IMR-90 (cell line): ENCODE data around the gene LIN9. TPM values are rescaled to one million over a fixed set of nuclear protein-coding genes. Genes with fewer than 3 reads are reported as not detected.

ENCODE experiments used
- ATAC-seq: fragments of 200-7000 bp; cut with Tn5 transposase; 2 replicates; pipeline ENCODE4 v1.9.1; 2020; ENCODE audit warnings: low read depth, mild to moderate bottlenecking, moderate library complexity
- BruUV-seq: library from RNA; stranded (reverse); fragments of 400-500 nt; replicated peaks from 2 replicates; lab custom pipeline; 2021; lab: Mats Ljungman, UMichigan
- CTCF ChIA-PET: fragments of 300-600 bp; formaldehyde crosslinking; extraction: SDS; loops from one replicate; lab custom pipeline; 2021; ENCODE audit warnings: antibody characterized with exemption; lab: Yijun Ruan, JAX
- POLR2A ChIA-PET: fragments of 300-600 bp; sonication (Branson Sonifier 250); formaldehyde crosslinking; loops from one replicate; lab custom pipeline; 2022; ENCODE audit warnings: antibody characterized with exemption; ENCODE audit not compliant: unreplicated experiment; lab: Charles Lee
- DNase-seq: peaks from one replicate; pipeline ENCODE4 v3.0.0; 2013
- H2AFZ ChIP-seq: replicated peaks from 2 replicates; pipeline ENCODE3; 2013; ENCODE audit warnings: low read length, mild to moderate bottlenecking; ENCODE audit not compliant: poor library complexity
- H2AK5ac ChIP-seq: 2 replicates; pipeline ENCODE4 v1.6.1; 2013; ENCODE audit warnings: low read depth, low read length, inconsistent platforms
- H2AK9ac ChIP-seq: replicated peaks from 2 replicates; pipeline ENCODE3; 2013; ENCODE audit warnings: mild to moderate bottlenecking, low read depth, low read length, moderate library complexity; ENCODE audit not compliant: poor library complexity
- H2BK120ac ChIP-seq: 2 replicates; pipeline ENCODE4 v1.6.1; 2013; ENCODE audit warnings: low read depth, low read length, inconsistent platforms
- H2BK15ac ChIP-seq: 3 replicates; pipeline ENCODE4 v1.6.1; 2013; ENCODE audit warnings: low read depth, low read length, inconsistent platforms
- H2BK20ac ChIP-seq: 2 replicates; pipeline ENCODE4 v1.6.1; 2013; ENCODE audit warnings: low read depth, mild to moderate bottlenecking, inconsistent platforms, low read length, moderate library complexity
- H2BK5ac ChIP-seq: 2 replicates; pipeline ENCODE4 v1.6.1; 2013; ENCODE audit warnings: mild to moderate bottlenecking, low read depth, low read length, inconsistent platforms; ENCODE audit not compliant: poor library complexity, severe bottlenecking
- H3K14ac ChIP-seq: replicated peaks from 2 replicates; pipeline ENCODE4 v1.6.1; 2013; ENCODE audit warnings: low read depth, low read length, inconsistent platforms
- H3K18ac ChIP-seq: 2 replicates; pipeline ENCODE4 v1.6.1; 2013; ENCODE audit warnings: low read depth, low read length, control low read depth
- H3K23ac ChIP-seq: 2 replicates; pipeline ENCODE4 v1.6.1; 2013; ENCODE audit warnings: low read depth, low read length, inconsistent platforms
- H3K27ac ChIP-seq: 2 replicates; pipeline ENCODE4 v1.5.1; 2013; ENCODE audit warnings: mild to moderate bottlenecking, control low read depth, low read length; ENCODE audit not compliant: insufficient read depth
- H3K27me3 ChIP-seq: 2 replicates; pipeline ENCODE4 v1.6.1; 2013; ENCODE audit warnings: low read length; ENCODE audit not compliant: control insufficient read depth, insufficient read depth
- H3K36me3 ChIP-seq: 2 replicates; pipeline ENCODE4 v1.6.1; 2013; ENCODE audit warnings: low read length, mixed read lengths; ENCODE audit not compliant: control insufficient read depth, insufficient read depth
- H3K4ac ChIP-seq: 2 replicates; pipeline ENCODE4 v1.6.1; 2013; ENCODE audit warnings: low read depth, low read length, inconsistent platforms
- H3K4me1 ChIP-seq: 2 replicates; pipeline ENCODE4 v1.6.1; 2013; ENCODE audit warnings: low read length, mixed read lengths; ENCODE audit not compliant: control insufficient read depth, insufficient read depth
- H3K4me2 ChIP-seq: 2 replicates; pipeline ENCODE4 v1.6.1; 2013; ENCODE audit warnings: low read depth, mild to moderate bottlenecking, control low read depth, low read length, moderate library complexity
- H3K4me3 ChIP-seq: 2 replicates; pipeline ENCODE4 v1.5.1; 2013; ENCODE audit warnings: low read depth, mild to moderate bottlenecking, control low read depth, low read length, moderate library complexity; ENCODE audit not compliant: insufficient read depth
- H3K56ac ChIP-seq: 2 replicates; pipeline ENCODE4 v1.6.1; 2013; ENCODE audit warnings: low read length, inconsistent platforms; ENCODE audit not compliant: insufficient read depth; ENCODE audit errors: extremely low read depth
- H3K79me1 ChIP-seq, 2 experiments: 2 replicates each; pipeline ENCODE4 v1.6.1; 2013; ENCODE audit warnings: low read length in 2 of 2, inconsistent platforms in 1 of 2, low read depth in 1 of 2
- H3K9ac ChIP-seq: 2 replicates; pipeline ENCODE4 v1.6.1; 2013; ENCODE audit warnings: low read depth, low read length, control low read depth
- H3K9me1 ChIP-seq: 2 replicates; pipeline ENCODE4 v1.6.1; 2013; ENCODE audit warnings: low read length, inconsistent platforms; ENCODE audit not compliant: insufficient read depth
- H3K9me3 ChIP-seq: 2 replicates; pipeline ENCODE4 v1.6.1; 2013; ENCODE audit warnings: low read length; ENCODE audit not compliant: control insufficient read depth, insufficient read depth
- H4K20me1 ChIP-seq: 2 replicates; pipeline ENCODE4 v1.6.1; 2013; ENCODE audit warnings: low read length, inconsistent platforms; ENCODE audit not compliant: insufficient read depth
- H4K5ac ChIP-seq: 2 replicates; pipeline ENCODE4 v1.6.1; 2013; ENCODE audit warnings: mild to moderate bottlenecking, low read depth, low read length, control low read depth
- H4K8ac ChIP-seq, 2 experiments: 2 replicates each; pipeline ENCODE4 v1.6.1; 2013; ENCODE audit warnings: low read depth in 2 of 2, low read length in 2 of 2, control low read depth in 1 of 2, inconsistent platforms in 1 of 2
- H4K91ac ChIP-seq: 2 replicates; pipeline ENCODE4 v1.6.1; 2013; ENCODE audit warnings: low read depth, low read length, inconsistent platforms; ENCODE audit not compliant: insufficient read depth
- BHLHE40 ChIP-seq: fragments of 150-350 bp; IDR thresholded peaks from 2 replicates; pipeline ENCODE4 v1.6.1; 2016; ENCODE audit warnings: mild to moderate bottlenecking, low read depth, low read length
- CEBPB ChIP-seq: IDR thresholded peaks from 2 replicates; pipeline ENCODE4 v1.6.1; 2012; ENCODE audit warnings: low read depth, low read length, improper control_type of control experiment
- FOS ChIP-seq: fragments of 150-350 bp; IDR thresholded peaks from 2 replicates; pipeline ENCODE4 v1.6.1; 2016; ENCODE audit warnings: low read depth, low read length
- MAZ ChIP-seq: IDR thresholded peaks from 2 replicates; pipeline ENCODE4 v1.6.1; 2012; ENCODE audit warnings: low read depth, mild to moderate bottlenecking, low read length, improper control_type of control experiment, moderate library complexity, borderline replicate concordance
- WGBS, 2 experiments: methylation state at CpG; one replicate each; pipeline versions ENCODE4 v1.1.5 to v1.1.7; 2013; ENCODE audit warnings: missing lambda C conversion rate in 2 of 2; ENCODE audit not compliant: insufficient read length in 1 of 2; ENCODE audit errors: extremely low coverage in 2 of 2; 5-methylcytosine and 5-hydroxymethylcytosine counted together
- dilution Hi-C: fragments of 300-500 bp; cut with HindIII; formaldehyde crosslinking; loops from one replicate; pipeline ENCODE4 v1.14.3; 2018; ENCODE audit warnings: low sequenced_read_pairs; ENCODE audit not compliant: unreplicated experiment
- in situ Hi-C: fragments of 300-500 bp; cut with MboI; formaldehyde crosslinking; loops from 3 replicates; pipeline ENCODE4 v1.14.3; 2019; ENCODE audit warnings: low sequenced_read_pairs, inconsistent platforms, mixed read lengths
- intact Hi-C: fragments of 100-400 bp; cut with micrococcal nuclease; formaldehyde crosslinking; loops from 2 replicates; pipeline ENCODE4 v1.10.0; 2022
- polyA plus RNA-seq, 3 experiments: library from polyadenylated mRNA; depleted of rRNA; stranded (reverse); fragments of >200 nt; gene quantifications; 2 replicates each; pipeline ENCODE4 v1.2.3, GENCODE V29; 2012; ENCODE audit warnings: low replicate concordance in 1 of 3
- total RNA-seq: library from RNA; depleted of rRNA; stranded (reverse); fragments of >200 nt; gene quantifications from 2 replicates; pipeline ENCODE4 v1.2.3, GENCODE V29; 2012

Gene LIN9
- total and polyA plus RNA-seq, 2 of the 4 experiments (the other 2 are of a cell fraction), result 2.3 to 3.9 TPM

GRCh38 chr1:226248091-226248490 is 60.9 kb downstream of the LIN9 start:
- no peak overlapping the region for H3K4me3 ChIP-seq
- DNase-seq, result peak; percentile 38

More at GRCh38 chr1:226248091-226248490, 60.9 kb downstream of the LIN9 start:
- Histone ChIP-seq H2AK9ac (no peak overlapping the region), H2AK5ac (no peak overlapping the region), H3K9ac (no peak overlapping the region), H3K9me1 (no peaks in the 10 kb centered on the region), H4K5ac (no peak overlapping the region), H3K23ac (no peak overlapping the region), H2BK5ac (no peak overlapping the region), H2BK120ac (no peak overlapping the region), H3K27ac (no peak overlapping the region), H3K9me3 (no peaks in the 10 kb centered on the region), H3K36me3 (no peaks in the 10 kb centered on the region), H2BK20ac (no peak overlapping the region), H2BK15ac (no peak overlapping the region), H4K20me1 (no peaks in the 10 kb centered on the region), H3K79me1 (no peaks in the 10 kb centered on the region), H3K4ac (no peak overlapping the region), H3K18ac (no peak overlapping the region; the same call in 1 of the 2 replicates), H3K14ac (no peak overlapping the region), H3K4me1 (no peaks in the 10 kb centered on the region), H4K91ac (no peak overlapping the region), H3K4me2 (no peak overlapping the region), H2AFZ (no peak overlapping the region), H4K8ac (no peak overlapping the region), H3K56ac (no peak overlapping the region), H3K27me3 (no peaks in the 10 kb centered on the region)
- dilution Hi-C loops, result no loop called here
- ChIA-PET CTCF (no interaction called here), POLR2A (no interaction called here)
- TF ChIP-seq FOS (no peak), BHLHE40 (no peak), CEBPB (peak; percentile 21; the same call in 1 of the 2 replicates), MAZ (no peak)
- WGBS, 2 experiments, result no CpG with 5 or more reads among the region's 2 CpGs
- intact Hi-C loops, result no loop called here
- BruUV-seq, result no TSS peak
- in situ Hi-C loops, result no loop called here
- ATAC-seq, result peak; percentile 49; the same call in 1 of the 2 replicates
